ENCODE measurements around the gene GPC1.

DNA sequence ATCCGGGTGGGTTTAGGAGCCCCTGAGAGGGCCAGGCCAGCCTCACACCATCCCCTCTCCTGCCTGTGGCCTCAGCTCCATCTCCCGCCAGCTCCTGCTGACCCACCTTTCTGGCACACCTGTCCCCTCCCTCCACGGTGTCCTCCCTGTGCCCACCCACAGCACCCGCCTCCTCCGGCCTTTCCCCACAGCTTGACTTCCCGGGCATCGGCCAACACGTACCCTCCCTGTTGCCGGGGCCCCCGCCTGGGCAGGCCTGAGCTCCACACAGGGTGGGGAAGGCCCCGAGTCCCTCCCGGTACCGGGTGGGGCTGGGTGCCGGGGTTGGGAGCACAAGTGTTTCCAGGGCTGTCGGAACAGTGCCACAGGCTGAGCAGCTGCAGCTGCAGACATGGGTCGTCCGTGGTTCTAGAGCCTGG lies 6.5 kb downstream of the GPC1 start:
- TF ChIP-seq POLR2A (IDR thresholded peaks at IDR 0.05; ENCODE audit: low read length) (no peak), GATA1 (IDR thresholded peaks at IDR 0.05; ENCODE audit: low read depth, low read length) (no peak)

Data from erythroblast (primary cell).